ENCODE data around the gene PTGDS.

Gene PTGDS

GRCh38 chr9:137011907-137012675, 34.8 kb downstream of the PTGDS start:
- TF ChIP-seq TOX (CRISPR knock-in tag; IDR thresholded peaks at IDR 0.05; ENCODE audit: borderline replicate concordance) = no peak
- TF ChIP-seq ZFP3 (CRISPR knock-in tag; IDR thresholded peaks at IDR 0.05) = no peak
- TF ChIP-seq ISL1 (CRISPR knock-in tag; IDR thresholded peaks at IDR 0.05) = no peak
- no peak for TF ChIP-seq ARNTL (CRISPR knock-in tag; IDR thresholded peaks at IDR 0.05; ENCODE audit: borderline replicate concordance, low read depth)
- no peak for TF ChIP-seq ZNF565 (CRISPR knock-in tag; conservative IDR thresholded peaks at IDR 0.05; ENCODE audit: low read depth)
- TF ChIP-seq RARB (CRISPR knock-in tag; IDR thresholded peaks at IDR 0.05) = no peak
- TF ChIP-seq GLIS3 (CRISPR knock-in tag; IDR thresholded peaks at IDR 0.05) = no peak
- TF ChIP-seq, protein P1, sequence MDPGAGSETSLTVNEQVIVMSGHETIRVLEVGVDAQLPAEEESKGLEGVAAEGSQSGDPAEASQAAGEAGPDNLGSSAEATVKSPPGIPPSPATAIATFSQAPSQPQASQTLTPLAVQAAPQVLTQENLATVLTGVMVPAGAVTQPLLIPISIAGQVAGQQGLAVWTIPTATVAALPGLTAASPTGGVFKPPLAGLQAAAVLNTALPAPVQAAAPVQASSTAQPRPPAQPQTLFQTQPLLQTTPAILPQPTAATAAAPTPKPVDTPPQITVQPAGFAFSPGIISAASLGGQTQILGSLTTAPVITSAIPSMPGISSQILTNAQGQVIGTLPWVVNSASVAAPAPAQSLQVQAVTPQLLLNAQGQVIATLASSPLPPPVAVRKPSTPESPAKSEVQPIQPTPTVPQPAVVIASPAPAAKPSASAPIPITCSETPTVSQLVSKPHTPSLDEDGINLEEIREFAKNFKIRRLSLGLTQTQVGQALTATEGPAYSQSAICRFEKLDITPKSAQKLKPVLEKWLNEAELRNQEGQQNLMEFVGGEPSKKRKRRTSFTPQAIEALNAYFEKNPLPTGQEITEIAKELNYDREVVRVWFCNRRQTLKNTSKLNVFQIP (CRISPR knock-in tag; IDR thresholded peaks at IDR 0.05; ENCODE audit: borderline replicate concordance, low read depth) = no peak
- no peak for TF ChIP-seq OSR1 (CRISPR knock-in tag; IDR thresholded peaks at IDR 0.05)
- TF ChIP-seq, protein P2, sequence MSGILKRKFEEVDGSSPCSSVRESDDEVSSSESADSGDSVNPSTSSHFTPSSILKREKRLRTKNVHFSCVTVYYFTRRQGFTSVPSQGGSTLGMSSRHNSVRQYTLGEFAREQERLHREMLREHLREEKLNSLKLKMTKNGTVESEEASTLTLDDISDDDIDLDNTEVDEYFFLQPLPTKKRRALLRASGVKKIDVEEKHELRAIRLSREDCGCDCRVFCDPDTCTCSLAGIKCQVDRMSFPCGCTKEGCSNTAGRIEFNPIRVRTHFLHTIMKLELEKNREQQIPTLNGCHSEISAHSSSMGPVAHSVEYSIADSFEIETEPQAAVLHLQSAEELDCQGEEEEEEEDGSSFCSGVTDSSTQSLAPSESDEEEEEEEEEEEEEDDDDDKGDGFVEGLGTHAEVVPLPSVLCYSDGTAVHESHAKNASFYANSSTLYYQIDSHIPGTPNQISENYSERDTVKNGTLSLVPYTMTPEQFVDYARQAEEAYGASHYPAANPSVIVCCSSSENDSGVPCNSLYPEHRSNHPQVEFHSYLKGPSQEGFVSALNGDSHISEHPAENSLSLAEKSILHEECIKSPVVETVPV (CRISPR knock-in tag; IDR thresholded peaks at IDR 0.05) = no peak
- TF ChIP-seq SNAI2 (CRISPR knock-in tag; IDR thresholded peaks at IDR 0.05) = no peak
- no peak for TF ChIP-seq TCF4 (CRISPR knock-in tag; IDR thresholded peaks at IDR 0.05; ENCODE audit: borderline replicate concordance)
- no peak for TF ChIP-seq ZC3H10 (CRISPR knock-in tag; IDR thresholded peaks at IDR 0.05)
- TF ChIP-seq PPARA (CRISPR knock-in tag; IDR thresholded peaks at IDR 0.05; ENCODE audit: borderline replicate concordance) = no peak
- TF ChIP-seq, protein P3, sequence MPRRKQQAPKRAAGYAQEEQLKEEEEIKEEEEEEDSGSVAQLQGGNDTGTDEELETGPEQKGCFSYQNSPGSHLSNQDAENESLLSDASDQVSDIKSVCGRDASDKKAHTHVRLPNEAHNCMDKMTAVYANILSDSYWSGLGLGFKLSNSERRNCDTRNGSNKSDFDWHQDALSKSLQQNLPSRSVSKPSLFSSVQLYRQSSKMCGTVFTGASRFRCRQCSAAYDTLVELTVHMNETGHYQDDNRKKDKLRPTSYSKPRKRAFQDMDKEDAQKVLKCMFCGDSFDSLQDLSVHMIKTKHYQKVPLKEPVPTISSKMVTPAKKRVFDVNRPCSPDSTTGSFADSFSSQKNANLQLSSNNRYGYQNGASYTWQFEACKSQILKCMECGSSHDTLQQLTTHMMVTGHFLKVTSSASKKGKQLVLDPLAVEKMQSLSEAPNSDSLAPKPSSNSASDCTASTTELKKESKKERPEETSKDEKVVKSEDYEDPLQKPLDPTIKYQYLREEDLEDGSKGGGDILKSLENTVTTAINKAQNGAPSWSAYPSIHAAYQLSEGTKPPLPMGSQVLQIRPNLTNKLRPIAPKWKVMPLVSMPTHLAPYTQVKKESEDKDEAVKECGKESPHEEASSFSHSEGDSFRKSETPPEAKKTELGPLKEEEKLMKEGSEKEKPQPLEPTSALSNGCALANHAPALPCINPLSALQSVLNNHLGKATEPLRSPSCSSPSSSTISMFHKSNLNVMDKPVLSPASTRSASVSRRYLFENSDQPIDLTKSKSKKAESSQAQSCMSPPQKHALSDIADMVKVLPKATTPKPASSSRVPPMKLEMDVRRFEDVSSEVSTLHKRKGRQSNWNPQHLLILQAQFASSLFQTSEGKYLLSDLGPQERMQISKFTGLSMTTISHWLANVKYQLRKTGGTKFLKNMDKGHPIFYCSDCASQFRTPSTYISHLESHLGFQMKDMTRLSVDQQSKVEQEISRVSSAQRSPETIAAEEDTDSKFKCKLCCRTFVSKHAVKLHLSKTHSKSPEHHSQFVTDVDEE (CRISPR knock-in tag; IDR thresholded peaks at IDR 0.05) = no peak
- TF ChIP-seq ZNF8 (CRISPR knock-in tag; IDR thresholded peaks at IDR 0.05) = no peak
- no peak for TF ChIP-seq BACH2 (CRISPR knock-in tag; IDR thresholded peaks at IDR 0.05; ENCODE audit: borderline replicate concordance)
- no peak for ATAC-seq

DNA sequence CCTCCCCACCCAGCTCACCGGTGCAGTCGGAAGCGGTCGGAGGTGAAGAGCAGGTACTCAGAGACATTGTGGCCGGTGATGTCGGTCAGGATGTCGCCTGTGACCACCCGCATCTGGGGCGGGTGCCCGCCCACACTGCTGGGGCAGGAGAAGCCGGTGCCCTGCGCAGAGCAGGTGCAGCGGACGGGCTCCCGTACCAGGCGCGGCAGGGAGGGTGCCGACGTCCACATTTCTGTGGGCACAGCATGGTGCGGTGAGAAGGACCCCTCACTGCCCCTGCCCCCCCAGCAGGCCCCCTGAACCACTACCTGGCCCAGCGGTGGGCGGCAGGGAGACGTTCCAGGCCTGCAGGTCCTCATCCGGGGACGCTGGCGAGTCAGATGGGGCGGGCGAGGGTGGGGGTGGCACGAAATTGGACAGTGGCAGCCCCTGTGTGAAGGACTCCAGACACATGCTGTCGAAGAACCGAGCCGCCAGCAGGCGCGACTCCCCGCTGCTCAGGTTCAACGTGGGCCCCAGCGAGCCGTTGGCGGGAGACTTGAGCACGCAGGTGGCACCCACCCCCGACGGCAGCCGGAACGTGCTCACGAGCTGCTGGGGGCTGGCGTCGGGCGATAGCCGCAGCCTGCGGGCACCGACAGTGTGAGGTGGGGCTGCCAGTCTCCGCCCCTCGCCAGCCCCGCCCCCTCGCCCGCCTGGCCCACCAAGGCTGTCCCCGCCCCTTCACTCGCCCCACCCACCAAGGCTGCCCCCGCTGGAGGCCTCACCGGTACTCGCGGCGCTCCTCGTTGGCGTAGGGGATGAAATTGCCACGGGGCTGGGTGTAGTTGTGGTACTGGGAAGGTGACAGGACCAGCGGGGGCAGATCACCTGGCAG, 35.6 kb downstream of the PTGDS start:
- ATAC-seq = no peak
- TF ChIP-seq CSDC2 (CRISPR knock-in tag; IDR thresholded peaks at IDR 0.05) (no peak), PATZ1 (CRISPR knock-in tag; IDR thresholded peaks at IDR 0.05; ENCODE audit: borderline replicate concordance) (no peak), TOX (CRISPR knock-in tag; IDR thresholded peaks at IDR 0.05; ENCODE audit: borderline replicate concordance) (no peak), ZNF70 (CRISPR knock-in tag; IDR thresholded peaks at IDR 0.05) (no peak)

DNA sequence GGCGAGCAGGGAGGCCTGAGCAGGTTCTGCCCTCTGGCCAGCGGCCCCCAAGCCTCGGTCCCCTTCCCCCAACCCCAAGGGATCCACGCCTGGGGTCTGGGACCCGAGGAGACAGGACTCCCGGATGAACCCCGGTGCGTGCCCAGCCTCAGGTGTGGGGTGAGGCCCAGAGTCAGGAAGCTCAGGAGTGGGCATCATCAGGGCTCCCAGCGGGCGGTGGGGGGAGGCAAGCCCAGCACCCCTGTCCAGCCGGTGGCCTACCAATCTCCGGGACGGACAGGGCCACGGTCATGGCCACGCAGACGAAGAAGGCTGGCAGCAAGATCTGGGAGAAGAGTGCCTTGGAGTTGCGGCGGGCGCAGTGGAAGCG, 36.3 kb downstream of the PTGDS start:
- no peak for ATAC-seq
- TF ChIP-seq ZC3H10 (CRISPR knock-in tag; IDR thresholded peaks at IDR 0.05) (no peak), OSR1 (CRISPR knock-in tag; IDR thresholded peaks at IDR 0.05) (no peak), SNAI2 (CRISPR knock-in tag; IDR thresholded peaks at IDR 0.05) (no peak), ISL1 (CRISPR knock-in tag; IDR thresholded peaks at IDR 0.05) (no peak), ESRRG (CRISPR knock-in tag; IDR thresholded peaks at IDR 0.05) (no peak), TOX (CRISPR knock-in tag; IDR thresholded peaks at IDR 0.05; ENCODE audit: borderline replicate concordance) (no peak), ZFP30 (CRISPR knock-in tag; IDR thresholded peaks at IDR 0.05) (no peak)
- TF ChIP-seq, protein P3 (CRISPR knock-in tag; IDR thresholded peaks at IDR 0.05) = no peak
- TF ChIP-seq, protein P2 (CRISPR knock-in tag; IDR thresholded peaks at IDR 0.05) = no peak

All from SK-N-SH treated with all-trans-retinoic acid at 6 μM for 48 hours (cell line).